HG03196 (cell line): Measurements from ENCODE around the gene PPP1CC.
"Not testable (repeated sequence)": the region's sequence is repeated elsewhere in the genome, so short reads cannot be mapped to it uniquely, and the experiment has no call there.

Experiments
- ATAC-seq: cut with Tn5 transposase; IDR thresholded peaks from one replicate; pipeline ENCODE4 v1.9.1; 2021; ENCODE audit not compliant: unreplicated experiment

Gene PPP1CC

DNA sequence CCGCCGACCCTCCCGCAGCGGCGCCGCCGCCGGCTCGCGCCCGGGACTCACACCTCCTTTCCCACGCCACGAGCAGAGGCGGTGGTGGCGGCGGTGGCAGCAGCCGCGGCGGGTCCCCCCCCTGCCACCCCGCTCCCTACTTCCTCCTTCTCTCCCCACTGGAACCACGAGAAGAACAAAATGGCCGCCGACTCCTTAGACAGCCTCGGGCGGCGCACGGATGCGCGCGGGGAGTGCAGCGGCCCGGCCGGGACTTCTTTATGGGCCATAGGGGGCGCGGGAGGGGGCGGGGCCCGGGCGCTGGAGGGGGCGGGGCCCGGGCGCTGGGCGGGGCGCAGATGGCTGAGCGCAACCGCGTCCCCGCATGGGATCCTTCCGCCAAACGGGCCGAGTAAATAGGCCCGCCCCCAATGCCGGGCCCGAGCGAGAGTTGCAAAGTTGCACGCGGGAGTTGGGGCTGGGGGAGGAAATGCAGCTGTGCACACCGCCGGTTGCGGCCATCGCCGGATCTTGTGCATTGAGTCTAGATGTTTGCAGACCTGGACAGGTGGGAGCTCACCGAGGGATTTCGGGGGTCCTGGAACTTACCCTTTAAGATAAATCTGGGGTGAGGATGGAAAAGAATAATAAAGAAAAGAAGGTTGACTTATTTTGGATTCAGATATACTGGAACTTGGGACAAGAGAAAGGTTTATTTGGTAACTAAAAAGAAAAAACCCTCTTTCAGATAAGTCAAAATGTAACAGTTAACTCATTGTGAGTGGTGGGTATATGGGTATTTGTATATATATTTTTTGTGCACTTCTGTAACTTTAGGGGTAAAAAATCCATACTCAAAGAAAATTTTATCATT, at the start of gene PPP1CC:
Gene PPP1CC, minus strand, starts transcription at position 174 of the 853 bp plus-strand sequence. CDS start 184 bp downstream, outside the sequence.
- peak; percentile 60 for ATAC-seq

DNA sequence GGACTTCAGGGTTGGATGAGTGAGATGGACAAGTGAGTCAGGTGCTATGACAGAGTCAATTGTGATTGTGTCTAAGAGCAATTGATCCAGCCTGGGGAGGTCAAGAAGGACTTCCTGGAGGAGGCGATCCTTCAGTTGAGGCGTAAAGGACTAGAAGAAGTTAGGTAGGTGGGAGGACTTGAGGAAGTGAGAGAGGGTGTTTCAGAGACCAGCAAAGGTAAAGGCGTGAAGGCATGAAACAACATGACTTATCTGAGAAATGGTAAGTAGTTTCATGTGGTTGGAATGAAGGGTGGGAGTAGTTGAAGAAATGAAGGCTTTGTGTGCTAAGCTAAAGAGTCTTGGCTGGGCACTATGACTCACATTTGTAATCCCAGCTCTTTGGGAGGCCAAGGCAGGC, 48.9 kb upstream of the PPP1CC start:
- no peak for ATAC-seq

DNA sequence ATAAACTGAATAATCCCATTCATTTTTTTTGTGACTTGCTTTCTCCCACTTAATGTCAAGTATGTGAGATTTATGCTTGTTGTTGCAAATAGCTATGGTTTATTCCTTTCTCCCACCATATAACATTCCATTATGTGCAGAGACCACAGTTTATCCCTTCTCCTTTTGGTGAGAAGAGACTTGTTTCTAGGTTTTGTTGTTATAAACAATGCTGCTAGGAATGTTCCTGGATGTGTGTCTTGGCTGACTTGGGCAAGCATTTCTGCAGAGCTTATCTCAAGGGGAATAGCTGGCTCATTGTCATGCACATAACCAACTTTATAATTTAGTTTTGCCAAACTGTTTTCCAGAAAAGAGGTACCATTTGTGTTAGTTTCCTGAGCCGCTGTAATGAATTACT, 47.6 kb upstream of the PPP1CC start:
- ATAC-seq, result no peak

DNA sequence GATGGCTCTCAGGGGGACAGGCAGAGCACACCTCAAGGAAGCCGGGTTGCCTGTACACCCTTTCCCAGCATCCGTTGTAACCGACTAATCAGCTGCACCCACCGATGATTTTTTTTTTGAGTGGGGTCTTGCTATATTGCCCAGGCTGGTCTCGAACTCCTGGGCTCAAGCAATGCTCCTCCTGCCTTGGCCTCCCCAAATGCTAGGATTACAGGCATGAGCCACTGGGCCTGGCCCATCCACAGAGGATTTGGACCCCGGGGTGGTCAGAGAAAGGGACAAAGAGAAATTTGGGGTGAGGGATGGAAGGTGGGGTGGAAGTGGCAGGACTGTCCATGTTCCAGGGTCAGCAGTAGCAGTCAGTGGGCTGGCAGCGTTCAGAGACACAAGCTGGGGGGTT, 43.3 kb upstream of the PPP1CC start:
- ATAC-seq, result no peak

DNA sequence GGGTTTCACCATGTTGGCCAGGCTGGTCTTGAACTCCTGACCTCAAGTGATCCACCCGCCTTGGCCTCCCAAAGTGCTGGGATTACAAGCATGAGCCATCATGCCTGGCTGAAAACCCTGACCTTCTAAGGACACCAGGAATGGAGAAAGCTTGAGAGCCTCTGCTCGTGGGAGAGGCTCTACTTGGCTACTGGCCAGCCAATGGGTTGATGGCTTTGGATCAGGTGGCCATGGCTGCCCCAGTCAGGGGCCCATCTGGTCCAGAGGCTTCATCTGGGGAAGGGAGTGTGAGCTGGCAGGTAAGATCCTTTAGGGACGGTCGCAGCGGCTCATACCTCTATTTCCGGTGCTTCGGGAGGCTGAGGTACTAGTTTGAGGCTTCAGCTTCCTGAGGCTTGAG, 42.5 kb upstream of the PPP1CC start:
- ATAC-seq, result no peak

DNA sequence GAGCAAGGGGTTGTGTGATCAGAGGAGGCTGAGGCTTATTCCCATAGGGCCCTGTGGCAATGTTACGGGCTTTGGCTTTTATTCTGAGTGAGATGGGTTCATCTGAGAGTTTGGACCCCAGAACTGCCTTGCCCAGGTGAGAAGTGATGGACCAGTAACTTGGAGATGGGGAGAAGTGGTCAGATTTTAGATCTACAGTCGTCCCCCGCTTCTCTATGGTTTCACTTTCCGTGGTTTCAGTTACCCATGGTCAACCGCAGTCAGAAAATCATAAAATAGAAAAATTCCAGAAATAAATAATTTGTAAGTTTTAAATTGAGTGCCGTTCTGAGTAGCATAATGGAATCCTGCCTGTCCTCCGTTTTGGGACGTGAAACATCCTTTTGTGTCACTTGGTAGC, 40.2 kb upstream of the PPP1CC start:
- ATAC-seq, result no peak

DNA sequence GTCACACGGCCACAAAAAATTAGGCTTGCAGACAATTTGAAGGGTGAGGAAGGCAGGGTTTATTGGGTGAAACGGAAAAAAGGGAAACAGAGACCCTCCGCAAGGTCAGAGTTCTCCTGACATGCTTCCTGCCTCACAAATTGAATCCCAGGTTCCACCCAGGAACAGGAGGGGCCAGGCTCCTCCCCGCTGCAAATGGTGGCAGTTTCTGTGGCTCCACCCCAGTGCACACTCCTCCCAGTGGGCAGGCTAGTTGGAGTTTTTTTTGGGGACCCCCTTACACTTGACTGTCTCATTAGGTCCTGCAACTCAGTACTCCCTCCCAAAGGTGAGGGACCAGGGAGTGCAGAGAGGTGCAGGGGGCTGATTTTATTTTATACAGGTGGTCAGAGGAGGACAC, 39.4 kb upstream of the PPP1CC start:
- ATAC-seq, result no peak

DNA sequence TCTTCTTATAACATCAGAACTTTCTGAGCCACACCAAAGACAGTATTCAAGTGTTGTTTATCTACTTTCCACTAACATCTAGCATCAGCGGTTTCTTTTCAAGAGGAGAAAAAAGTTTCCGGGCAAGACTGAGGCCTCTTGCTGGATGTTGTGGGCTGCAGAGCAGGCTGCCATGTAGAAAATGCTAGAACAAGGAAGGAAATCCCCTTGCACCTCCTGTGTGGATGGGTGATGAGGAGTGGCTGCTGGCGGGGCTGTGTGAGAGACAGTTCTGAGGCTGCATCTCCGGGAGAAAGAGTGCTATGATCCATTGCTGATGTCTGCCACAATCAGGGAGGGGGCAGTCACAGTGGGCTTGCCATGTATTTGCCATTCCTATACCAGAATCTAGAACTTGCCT, 37.8 kb upstream of the PPP1CC start:
- no peak for ATAC-seq

DNA sequence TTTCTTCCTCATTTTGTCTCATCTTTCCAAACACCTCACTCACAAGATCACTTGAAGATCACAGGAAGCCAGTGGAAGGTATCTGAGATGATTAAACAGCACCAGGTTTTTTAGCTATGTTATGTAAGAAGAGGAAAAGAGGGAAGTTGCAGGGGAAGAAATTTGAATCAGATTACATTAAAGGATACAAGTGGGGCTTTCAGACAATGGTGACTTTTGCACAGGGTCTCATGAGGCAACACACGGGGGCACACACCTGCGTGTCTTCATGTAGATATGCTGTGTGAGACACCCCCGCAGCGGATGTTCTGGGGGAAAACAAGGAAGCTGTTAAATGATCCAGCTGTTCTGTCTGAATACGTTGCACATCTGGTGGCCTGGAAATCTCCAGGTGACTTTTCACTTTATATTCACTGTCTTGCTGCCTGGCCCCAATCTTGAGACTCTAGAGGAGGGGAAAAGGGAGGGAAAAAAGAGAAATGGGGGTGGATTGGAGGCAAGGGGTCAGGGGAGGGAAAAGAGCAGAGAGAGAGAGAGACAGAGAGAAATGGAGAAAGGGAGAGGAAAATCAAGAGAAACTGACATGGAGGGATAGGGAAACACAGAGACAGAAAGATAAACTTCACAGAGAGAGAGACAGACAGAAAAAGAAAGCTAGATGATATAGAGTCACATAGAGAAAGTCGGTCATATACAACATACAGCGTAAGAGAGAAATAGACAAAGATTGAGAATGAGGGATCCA, 36.3 kb upstream of the PPP1CC start:
- ATAC-seq, result no peak

DNA sequence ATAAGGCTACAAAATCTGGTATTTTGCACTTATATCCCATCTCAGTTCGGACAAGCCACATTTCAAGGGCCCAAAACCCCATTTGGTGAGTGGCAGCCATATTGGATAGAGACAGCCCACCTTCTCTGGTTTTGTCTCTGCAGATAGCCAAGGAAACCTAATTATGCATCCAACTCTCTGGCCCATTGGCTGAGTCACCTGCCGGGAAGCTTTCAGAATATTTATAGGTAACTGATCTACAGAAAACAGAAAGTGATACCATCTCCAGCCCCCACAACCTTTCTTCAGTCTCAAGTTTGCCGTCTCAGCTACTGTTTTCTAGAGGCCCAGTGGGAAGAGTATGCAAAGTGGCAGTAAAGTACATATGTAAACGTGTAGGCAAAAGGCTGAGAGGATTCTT, 33.7 kb upstream of the PPP1CC start:
- ATAC-seq, result peak; percentile 88

DNA sequence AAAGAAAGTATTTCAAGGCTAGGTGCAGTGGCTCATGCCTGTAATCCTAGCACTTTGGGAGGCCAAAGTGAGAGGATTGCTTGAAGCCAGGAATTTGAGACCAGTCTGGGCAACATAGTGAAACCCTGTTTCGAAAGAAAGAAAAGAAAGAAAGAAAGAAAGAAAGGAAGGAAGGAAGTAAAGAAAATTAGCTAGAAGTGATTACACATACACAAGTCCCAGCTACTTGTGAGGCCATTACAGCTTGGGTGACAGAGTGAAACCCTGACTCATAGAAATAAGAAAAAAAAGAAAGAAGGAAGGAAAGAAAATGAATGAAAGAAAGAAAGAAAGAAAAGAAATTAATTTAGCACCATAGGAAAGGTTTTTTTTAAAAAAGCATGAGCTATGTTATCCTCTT, 33.3 kb upstream of the PPP1CC start:
- ATAC-seq, result no peak

DNA sequence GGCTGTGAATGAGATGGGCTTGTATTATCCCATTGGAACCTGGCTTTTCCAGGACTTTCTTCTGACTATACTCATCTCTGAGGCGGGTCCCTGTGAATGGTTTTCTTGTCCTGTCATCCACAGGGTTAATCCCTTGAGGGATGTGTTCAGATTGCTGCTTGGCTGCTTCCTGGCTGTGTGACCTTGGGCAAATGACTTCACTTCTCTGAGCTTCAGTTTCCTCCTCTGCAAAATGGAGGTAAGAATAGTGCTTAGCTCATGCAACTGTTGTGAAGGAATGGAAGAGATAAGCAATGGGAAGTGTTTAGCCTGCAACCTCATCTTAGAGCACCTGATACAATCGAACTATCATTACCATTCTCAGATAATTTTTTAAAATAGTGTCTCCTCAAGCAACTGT, 32.1 kb upstream of the PPP1CC start:
- ATAC-seq, result no peak

DNA sequence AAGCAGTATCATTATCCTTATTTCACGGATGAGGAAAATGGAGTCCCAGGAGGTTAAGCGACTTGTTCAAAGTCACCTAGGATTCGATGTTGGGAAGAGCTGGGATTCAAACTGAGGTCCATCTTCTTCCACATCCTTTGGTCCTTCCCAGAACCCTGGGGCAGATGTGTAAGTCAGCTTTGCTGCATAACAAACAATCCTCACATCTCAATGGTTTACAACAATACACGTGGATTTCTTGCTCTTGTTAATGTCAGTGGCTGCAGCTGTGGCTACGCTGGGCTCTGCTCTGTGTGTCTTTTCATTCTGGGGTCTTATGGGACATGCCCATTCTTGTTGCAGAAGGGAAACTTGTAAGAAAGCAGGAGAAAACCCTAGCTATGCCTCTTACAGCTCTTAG, 26.3 kb upstream of the PPP1CC start:
- no peak for ATAC-seq

DNA sequence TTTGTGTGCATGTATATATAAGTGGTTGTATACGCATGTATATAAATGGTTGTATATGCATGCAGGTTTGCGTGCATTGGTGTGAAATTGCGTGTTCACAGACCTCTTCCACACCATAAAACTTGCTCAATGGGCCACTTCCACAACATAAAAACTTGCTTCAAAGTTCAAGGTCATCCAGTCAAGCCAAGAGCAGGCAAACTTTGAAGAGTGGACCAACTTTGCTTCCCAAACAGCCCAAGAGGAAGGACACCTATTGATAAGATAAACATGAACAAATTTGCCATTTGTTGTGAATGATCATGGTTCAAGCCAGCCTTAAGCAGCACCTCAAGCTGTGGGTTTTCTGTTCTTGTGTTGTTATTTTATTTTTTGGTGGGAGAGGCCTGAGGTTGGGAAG, 25.2 kb upstream of the PPP1CC start:
- no peak for ATAC-seq

DNA sequence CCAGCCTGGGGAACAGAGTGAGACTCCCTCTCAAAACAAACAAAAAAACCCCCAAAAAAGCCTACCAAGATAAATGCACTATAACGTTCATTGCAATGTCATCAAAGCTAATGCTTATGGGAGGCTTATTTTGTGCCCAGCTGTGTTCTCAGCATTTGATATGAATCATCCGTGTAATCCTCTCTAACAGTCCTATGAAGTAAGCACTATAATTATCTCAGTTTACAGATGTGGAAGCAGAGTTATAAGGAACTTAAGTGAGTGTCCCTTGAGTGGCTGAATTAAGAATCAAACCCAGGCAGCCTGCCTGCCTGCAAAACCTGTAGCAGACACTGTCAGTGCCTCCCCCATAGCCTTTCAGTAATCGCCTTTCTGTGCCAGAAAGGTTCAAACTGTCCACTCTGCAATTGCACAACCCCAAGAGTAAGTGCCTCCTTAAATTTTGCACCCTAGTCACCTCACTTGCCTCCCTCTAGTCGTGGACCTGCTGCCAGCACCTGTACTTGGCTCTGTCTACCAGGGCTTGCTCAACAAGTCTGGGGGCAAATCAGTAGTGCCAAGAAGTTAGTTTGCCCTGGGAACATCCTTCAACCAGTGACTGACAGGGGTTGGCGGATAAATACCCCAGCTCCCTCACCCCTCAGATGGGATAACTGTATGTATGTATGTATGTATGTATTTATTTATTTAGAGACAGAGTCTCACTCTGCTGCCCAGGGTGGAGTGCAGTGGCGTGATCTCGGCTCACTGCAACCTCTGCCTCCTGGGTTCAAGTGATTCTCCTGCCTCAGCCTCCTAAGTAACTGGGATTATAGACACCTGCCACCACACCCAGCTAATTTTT, 23.8 kb upstream of the PPP1CC start:
- no peak for ATAC-seq

DNA sequence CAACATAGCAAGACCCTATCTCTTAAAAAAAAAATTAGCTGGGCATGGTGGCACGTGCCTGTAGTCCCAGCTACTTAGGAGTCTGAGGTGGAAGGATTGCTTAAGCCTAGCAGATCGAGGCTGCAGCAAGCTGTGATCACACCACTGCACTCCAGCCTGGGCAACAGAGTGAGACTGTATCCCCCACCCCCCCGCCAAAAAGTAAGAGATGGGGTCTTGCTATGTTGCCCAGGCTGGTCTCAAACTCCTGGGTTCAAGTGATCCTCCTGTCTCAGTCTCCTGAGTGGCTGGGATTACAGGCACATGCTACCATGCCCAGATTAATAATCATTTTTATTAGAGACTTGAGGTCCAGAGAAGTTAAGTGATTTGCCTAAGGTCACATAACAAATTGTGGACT, 22.9 kb upstream of the PPP1CC start:
- ATAC-seq, result not testable (repeated sequence)

DNA sequence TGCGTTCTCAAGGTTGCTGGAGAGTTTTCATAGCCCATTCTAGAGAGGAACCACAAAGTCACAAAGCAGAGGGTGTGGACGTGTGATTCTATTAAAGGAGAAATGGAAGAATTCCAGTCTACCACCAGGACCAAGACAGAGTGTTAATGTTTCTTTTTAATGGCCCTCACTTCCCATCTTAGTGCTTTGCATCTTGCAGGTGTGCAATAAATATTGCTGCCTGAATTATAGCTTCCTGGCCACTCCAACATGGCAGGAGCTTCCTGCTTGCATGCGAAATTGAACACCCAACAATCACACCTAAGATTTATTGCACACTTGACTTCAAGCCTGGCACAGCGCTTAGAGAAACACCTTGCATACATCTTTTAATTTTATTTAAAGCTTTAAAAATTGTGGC, 22.4 kb upstream of the PPP1CC start:
- ATAC-seq, result no peak

DNA sequence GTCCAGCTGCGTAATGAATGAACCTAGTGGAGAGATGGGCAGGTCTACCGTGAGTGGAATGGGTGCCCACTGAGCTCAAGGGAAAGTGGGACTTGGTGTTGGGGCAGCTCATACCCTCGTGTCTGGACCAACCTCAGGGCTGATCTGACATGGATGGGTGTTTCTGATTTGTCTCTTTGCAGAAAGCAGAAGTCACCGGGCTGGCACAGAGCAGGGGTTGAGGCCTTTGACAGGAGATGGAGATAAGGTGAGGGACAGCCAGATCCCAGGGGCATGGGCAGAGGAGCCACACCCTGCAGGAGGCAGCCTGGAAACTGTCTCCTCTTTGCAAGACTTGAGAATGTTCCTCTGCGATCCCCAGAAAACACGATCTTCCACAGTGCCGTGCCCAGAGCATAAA, 20.9 kb upstream of the PPP1CC start:
- no peak for ATAC-seq

DNA sequence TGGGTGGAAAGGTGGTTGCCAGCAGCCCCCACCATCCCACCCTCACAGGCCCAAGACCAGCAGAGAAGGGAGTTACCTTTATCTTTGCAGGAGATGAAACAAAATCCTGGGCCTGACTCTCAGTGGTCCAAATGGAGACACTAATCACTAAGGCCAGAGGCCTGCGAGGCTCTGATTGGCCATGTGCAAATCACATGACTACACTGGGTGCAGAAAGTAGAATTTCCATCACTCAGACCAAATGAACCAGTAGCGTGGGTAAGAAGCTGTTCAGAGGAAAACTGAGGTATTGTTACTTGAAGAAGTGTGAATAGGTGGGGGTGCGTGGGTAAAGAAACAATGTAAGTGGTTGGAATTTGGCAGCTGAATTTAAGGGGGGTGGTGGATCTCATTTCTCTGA, 20.2 kb upstream of the PPP1CC start:
- no peak for ATAC-seq

DNA sequence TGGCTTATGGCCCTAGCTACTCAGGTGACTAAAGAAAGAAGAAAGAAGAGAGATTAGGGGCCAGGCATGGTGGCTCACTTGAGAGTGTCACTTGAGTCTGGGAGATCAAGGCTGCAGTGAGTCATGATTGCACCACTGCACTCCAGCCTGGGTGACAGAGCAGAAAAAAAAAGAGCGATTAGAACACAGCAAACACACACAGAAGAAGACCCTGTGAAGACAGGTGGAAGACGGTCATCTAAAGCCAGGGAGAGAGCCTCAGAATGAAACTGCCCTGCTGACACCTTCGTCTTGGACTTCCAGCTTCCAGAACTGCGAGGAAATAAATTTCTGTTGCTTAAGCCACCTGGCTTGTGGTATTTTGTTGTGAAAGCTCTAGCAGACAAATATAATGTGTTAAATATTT, 17.5 kb upstream of the PPP1CC start:
- ATAC-seq, result no peak

DNA sequence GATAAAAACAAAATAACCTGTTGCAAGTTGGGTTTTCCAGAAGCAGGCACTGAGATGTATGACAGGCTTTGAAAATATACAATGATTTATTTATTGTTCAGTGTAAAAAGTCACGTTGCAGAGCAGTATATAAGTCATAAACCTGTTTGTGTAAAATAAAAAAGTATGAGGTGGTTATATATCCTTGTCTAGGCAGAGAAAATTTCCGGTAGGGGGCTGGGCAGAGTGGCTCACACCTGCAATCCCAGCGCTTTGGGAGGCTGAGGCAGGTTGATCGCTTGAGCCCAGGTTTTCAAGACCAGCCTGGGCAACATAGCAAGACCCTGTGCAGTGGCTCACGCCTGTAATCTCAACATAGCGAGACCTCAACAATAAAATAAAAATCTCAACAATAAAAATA, 16.2 kb upstream of the PPP1CC start:
- ATAC-seq, result no peak

DNA sequence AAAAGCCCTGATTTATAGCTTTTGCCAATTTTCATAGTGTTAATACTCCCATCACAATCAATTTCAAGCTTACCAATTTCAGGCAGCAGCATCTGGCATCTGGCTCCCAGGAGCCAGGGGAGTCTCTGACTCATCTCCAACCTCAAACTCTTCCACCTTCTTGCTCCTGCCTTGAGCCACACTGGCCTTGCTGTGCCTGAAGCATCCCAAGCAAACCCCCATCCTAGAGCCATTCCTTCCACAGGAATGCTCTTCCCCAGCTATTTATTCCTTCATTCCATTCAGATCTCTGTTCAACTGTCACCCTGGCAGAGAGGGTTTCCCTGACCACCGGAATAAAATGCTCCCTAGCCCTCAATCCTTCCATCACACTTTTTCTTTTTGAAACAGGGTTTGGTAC, 13.9 kb upstream of the PPP1CC start:
- no peak for ATAC-seq
